Stimulated activated CD8-positive, alpha-beta memory T cell treated with anti-CD3 and anti-CD28 coated beads, Interleukin-15, amount 100 ng/mL, for 4 hours (primary cell): ENCODE data around the gene ZP3.
A peak's percentile ranks its signal among the peaks of the same experiment; 100 is the strongest.
"Not testable (repeated sequence)": the region's sequence is repeated elsewhere in the genome, so short reads cannot be mapped to it uniquely, and the experiment has no call there.

Source experiments
- DNase-seq, 2 donors: peaks; one replicate each; pipeline ENCODE4 v3.0.0-alpha.2; 2020; ENCODE audit warnings: low read depth in 2 of 2

The ZP3 gene

DNA sequence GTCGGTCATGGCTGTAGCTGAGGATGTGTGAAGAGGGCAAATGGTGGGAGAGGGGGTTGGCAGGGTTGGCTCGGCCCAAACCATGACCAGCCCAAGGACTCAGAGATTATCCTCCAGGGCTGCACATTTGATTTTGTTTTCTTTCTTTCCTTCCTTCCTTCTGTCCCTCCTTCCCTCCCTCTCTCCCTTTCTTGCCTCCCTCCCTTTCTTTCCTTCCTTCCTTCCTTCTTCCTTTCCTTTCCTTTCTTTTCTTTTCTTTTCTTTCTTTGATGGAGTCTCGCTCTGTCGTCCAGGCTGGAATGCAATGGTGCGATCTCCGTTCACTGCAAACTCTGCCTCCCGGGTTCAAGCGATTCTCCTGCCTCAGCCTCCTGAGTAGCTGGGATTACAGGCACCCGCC is 19.0 kb upstream of the ZP3 start:
- no peak for DNase-seq

DNA sequence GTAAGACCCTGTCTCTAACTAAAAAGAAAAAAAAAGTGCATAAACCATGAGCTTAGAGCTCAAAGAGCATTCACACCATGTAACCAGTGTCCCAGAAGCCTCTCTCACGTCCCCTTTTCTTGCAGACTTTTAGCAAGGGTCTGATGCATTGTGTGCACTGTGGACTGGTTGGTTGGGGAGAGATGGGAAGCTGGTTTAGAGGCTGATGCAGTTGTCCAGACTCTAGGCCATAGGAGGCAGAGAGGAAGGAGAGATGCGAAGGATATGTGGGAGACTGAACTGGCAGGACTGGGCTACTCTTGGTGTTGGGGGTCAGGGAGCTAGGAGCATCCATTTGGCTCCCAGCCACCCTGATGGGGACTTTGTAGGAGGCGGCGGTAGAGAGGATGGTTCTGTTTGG is 17.0 kb upstream of the ZP3 start:
- DNase-seq, result no peak

DNA sequence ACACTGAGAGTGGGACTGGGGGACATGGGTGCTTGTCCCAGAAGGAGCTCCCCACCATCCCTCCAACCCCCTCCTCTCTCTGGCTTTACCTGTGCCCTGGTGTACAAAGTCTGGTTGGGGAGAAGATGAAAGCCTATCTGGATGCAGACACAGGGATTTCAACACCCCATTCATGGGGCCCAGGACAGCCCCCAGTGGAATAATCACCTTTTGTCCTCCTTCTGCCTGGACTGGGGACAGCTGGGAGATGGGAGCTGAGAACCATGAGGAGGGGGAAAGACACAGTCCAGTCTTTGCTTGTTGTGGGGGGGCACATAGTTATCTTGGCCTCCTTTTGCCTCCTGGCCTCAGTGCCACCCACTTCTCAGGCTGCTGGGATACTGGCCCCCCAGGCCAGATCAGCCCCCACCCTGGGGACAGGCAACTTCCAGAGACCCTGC is 16.6 kb upstream of the ZP3 start:
- no peak for DNase-seq

DNA sequence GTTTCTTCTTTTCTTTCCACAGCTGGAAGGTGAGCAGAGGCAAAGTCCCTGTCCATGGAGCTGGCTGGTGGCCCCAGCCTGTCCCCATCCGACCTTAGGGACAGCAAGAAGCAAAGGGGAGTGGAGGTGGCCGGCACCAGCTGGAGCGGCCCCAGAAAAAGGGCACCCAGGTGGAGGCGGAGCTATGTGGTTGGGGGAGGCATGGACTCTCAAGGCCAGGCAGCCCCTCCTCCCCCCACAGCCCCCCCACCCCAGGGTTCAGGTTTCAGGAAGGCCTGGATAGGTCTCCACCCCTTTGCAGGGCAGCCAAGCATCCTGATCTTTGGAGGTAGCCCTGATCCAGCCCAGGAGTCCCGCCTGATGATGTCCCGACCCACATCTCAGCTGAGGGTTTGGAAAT is 15.2 kb upstream of the ZP3 start, which contains the start of gene SSC4D:
Gene SSC4D (minus strand): TSS at position 161 of the 400 bp plus-strand sequence. CDS start 5,258 bp downstream, outside the sequence.
- no peak for DNase-seq

DNA sequence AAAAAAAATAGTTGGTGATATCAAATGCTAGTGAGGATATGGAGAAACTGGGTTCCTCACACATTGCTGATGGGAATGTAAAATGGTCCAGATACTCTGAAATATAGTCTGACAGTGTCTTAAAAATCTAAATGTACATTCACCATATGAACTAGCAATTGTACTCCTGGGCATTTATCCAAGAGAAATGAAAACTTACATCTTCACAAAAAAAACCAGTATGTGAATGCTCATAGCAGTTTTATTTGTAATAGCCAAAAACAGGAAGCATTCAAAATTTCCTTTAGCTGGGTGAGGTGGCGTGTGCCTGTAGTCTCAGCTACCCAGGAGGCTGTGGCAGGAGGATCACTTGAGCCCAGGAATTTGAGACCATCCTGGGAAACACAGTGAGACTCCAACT is 13.1 kb upstream of the ZP3 start:
- DNase-seq, result no peak

DNA sequence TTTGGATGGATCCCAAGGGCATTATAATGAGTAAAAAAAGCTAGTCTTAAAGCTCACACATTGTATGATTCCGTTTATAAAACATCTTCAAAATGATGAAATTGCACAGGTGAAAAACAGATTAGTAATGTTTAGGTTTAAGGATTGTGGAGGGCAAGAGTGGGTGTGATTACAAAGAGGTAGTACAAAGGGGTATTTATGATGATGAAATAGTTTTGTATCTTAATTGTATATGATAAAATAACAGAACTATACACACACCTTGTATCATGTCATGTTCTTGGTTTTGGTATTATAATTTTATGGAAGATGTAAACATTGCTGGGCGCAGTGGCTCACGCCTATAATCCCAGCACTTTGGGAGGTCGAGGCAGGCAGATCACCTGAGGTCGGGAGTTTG is 12.5 kb upstream of the ZP3 start:
- DNase-seq, result no peak

DNA sequence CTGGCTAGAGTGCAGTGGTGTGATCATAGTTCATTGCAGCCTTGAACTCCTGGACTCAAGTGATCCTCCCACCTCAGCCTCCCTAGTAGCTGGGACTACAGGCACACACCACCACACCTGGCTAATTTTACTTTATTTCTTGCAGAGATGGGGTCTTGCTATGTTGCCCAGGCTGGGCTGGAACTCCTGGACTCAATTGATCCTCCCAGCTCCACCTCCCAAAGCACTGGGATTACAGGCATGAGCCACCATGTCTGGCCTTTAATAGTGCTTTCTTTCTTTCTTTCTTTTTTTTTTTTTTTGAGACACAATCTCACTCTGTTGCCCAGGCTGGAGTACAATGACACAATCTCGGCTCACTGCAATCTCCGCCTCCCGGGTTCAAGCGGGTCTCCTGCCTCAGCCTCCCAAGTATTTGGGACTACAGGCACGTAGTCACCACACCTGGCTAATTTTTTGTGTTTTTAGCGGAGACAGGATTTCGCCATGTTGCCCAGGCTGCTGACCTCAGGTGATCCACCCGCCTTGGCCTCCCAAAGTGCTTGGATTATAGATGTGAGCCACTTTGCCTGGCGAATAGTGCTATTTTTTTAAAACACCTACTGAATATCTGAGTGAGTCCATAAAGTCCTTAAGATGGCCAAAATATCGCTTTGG is 7.0 kb upstream of the ZP3 start:
- not testable (repeated sequence) for DNase-seq

DNA sequence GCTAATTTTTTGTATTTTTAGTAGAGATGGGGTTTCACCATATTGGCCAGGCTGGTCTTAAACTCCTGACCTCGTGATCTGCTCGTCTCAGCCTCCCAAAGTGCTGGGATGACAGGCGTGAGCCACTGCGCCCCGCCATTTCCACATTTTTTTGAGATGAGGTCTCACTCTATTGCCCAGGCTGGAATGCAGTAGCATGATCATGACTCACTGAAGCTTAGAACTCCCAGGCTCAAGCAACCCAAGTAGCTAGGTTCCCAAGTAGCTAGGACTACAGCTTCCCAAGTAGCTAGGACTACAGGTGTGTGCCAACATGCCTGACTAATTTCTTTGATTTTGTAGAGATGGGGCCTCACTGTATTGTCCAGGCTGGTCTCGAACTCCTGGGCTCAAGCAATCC is 3.7 kb upstream of the ZP3 start:
- DNase-seq, result not testable (repeated sequence)

DNA sequence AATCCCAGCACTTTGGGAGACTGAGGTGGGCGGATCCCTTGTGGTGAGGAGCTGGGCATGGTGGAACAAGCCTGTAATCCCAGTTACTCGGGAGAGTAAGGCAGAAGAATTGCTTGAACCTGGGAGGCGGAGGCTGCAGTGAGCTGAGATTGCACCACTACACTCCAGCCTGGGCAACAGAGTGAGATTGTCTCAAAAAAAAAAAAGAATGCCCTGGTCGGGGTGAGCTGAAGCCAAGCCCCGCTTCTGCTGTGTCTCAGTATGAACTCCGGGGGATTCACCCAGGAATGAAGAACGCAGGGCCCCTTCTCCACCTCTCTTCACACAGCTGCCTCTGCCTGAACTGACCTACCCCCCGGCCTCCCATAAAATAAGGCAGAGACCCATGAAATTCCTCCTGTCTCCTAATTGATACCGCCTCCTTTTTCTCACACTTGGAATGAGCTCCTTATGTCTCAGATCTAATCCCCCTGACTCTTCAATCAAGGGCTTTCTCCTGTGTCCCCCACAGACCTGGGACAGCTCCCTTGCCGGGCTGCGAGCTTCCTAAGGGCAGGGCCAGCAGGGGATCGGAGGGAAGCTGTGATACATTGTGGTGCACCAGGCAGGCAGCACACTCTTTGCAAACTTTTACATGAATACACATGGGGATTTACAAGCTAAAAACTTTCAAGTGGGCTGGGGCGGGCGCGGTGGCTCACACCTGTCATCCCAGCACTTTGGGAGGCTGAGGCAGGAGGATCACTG is 911 bp upstream of the ZP3 start:
- no peak for DNase-seq

DNA sequence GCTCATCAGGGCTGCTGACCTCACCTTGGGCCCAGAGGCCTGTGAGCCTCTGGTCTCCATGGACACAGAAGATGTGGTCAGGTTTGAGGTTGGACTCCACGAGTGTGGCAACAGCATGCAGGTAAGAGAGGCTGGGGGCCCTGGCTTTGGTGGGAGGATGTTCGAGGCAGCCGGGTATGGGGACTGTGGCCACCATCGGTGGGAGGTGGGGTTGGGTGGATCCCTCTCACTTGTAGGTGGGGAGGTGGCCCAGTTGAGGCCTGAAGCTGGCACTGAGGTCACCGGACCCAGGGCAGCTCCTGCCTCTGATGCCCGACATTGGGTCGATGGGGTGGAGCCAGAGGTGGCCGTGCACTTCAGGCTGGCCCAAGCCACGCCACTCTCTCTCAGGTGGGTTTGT is 406 bp downstream of the ZP3 start:
- no peak for DNase-seq

DNA sequence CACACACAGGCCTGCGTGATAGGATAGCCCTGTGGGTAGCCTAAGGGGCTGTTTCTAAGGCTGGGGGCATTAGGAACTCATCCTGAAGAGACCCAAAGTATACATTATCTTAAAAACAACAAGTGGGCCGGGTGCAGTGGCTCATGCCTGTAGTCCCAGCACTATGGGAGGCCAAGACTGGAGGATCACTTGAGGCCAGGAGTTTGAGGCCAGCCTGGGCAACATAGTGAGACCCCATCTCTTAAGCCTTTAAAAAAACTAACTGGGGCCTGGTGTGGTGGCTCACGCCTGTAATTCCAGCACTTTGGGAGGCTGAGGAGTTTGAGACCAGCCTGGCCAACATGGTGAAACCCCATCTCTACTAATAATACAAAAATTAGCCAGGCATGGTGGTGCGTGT is 808 bp downstream of the ZP3 start:
- DNase-seq, result not testable (repeated sequence)

DNA sequence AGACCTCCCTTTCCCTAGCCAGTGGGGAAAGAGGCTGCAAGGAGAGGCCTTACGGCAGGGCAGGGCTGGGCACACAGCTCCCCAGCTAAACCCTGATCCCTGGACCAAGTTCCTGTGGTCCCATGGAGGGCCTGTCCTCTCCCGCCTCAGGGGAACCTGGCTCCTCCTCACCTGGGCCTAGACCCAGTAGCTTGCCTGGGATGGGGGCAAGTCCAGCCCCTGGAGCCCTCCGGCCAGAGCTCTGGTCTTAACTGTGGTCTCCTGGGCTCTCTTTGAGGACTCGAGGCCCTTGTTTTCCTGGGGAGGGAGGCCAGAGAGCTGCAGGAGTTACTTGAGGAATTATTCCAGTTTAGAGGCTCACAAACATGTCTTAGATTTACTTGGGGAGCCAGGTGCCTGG is 1.5 kb downstream of the ZP3 start:
- no peak for DNase-seq

DNA sequence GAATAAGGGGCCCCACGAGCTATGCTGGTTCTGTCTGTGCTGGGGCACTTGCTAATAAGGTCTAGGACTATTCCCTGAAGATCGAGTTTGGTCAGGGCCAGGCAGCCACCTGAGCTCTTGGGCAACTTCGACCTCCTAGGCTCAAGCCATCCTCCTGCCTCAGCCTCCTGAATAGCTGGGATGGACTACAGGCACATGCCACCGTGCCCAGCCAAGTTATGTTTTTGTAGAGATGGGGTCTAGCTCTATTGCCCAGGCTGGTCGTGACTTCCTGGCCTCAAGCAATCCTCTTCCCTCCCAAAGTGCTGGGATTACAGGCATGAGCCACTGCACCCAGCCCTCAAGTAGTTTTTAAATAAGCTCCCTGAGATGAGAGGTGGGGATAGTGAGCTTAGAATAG is 2.9 kb downstream of the ZP3 start:
- DNase-seq, result no peak

DNA sequence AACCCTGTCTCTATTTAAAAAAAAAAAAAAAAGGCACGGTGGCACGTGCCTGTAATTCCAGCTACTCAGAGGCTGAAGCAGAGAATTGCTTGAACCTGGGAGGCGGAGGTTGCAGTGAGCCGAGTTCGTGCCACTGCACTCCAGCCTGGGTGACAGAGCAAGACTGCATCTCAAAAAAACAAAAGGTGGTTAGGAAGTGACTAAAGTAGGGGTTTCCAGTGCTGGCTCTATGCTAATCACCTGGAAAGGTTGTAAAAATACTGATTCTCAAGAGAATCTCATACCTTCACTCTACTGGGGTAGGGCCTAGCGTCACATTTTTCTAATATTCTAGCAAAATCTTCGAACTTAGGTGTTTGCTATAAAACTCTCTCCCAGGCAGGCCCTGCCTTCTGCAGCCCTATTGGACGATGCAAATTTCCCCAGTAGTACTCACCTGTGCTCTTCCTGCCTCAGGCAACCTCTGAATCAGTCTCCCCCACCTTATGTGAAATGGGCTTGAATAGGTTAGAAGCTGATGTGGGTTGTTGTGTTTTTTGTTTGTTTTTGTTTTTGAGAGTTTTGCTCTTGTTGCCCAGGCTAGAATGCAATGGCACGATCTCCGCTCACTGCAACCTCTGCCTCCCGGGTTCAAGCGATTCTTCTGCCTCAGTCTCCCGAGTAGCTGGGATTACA is 3.5 kb downstream of the ZP3 start:
- DNase-seq, result no peak

DNA sequence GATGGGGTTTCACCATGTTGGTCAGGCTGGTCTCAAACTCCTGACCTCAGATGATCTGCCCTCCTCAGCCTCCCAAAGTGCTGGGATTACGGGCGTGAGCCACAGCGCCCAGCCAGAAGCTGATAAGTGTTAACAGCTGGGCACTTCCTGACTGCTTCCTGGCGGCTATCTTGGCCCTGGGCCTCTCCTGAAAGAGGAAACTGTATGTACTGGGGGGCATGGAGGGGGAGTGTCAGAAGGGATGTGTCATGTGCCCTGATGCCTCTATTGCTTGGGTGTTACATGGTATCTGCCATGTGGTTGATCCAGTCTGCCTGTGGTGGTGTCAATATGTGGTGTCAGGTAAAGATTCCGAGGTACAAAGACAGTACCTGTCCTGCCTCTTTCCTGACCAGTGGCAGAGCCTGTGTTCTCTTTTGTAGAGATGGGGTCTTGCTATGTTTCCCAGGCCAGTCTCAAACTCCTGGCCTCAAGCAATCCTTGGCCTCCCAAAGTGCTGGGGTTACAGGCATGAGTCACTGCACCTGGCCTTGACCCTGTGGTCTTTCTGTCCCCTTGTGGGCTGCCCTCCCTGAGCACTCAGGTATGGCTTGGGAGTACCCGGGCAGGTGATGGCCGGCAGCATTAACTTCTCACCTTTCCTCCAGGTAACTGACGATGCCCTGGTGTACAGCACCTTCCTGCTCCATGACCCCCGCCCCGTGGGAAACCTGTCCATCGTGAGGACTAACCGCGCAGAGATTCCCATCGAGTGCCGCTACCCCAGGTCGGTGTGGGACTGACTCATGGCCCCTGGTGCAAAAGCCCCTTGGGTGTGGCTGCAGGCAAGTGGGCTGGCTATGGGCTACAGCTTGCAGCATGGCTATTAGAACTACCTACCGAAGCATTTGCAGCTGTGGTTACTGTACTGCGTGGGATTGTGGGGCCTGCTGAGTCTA is 4.4 kb downstream of the ZP3 start:
- DNase-seq, result no peak

DNA sequence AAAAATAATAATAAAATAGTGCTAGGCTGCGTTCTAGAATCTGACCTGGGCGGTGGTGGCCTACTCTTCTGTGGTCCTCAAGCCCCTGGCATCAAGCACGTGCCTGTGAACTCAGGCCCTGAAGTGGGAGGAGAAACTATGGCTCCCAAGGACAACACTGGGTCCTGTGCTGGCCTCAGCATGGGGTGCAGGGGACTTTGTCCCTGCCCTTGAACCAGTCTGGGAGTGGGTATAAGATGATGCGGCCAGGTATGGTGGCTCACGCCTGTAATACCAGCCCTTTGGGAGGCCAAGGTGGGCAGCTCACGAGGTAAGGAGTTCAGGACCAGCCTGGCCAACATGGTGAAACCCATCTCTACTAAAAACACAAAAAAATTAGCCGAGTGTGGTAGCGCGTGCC is 5.5 kb downstream of the ZP3 start:
- no peak for DNase-seq

DNA sequence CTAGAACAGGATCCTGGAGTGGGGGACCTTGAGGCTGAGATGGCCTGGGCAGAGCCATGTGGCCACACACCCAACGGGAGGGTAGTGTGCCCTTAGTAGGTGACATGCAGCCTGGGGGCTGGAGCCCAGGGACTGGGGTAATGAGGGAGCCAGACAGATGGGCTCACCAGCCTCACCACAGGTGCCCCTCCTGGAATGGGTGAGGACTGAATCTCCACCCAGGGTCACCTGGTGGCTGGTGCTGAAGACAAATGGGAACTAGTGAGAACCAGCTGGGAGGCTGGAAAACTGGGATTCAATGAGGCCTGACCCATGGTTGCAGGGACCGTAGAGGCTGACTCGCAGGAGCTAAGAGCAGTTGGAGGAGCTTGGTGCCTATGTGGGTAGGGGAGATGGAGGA is 6.1 kb downstream of the ZP3 start:
- DNase-seq, result no peak

DNA sequence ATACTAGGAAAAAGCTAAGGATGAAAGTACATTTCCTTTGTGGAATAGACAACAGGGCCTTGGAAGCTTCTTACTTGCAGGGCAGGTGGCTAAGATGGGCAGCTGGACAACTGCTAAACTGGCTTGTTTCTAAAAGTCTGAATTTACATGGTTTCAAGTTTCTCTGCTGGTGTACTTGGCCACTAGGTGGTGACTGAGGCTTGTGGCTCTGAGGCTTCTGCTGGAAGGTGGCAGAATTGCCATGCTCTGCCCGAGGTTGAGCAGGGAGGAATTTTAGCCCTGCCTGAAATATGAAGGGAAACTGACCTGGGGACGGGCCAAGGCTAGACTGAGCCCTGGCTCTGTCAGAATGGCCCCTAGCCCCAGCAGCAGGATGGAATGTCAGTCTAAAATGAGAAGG is 13.1 kb downstream of the ZP3 start:
- peak in 1 of 2 donors; percentile 34 for DNase-seq

DNA sequence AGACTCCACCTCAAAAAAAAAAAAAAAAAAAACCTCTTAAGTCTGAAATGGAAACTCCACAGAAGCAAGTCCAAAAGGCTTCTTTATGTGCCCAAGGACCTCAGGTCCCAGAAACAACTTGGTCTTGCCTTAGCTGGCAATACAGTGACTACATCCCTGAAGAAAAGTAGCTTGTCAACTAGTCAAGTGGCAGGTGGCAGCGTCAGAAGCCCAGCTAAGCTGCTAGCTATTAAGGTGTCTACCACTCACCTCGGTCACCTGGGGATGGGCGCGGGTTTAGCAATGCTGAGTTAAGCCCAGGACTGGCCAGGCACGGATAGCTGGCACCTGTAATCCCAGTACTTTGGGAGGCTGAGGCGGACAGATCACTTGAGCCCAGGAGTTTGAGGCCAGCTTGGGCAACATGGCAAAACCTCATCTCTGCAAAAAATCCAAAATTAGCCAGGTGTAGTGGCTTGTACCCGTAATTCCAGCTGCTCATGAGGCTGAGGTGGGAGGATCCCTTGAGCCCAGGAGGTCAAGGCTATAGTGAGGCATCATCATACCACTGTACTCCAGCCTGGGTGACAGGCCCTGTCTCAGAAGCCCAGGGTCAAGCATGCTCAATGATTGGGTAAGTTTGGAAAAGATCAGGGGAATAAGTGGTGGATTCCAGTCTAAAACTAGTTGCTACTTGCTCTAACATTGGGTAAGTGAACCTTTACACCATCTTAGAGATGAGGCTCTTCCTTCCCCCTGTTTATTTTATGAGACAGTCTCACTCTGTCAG is 14.6 kb downstream of the ZP3 start:
- DNase-seq, result not testable (repeated sequence)

DNA sequence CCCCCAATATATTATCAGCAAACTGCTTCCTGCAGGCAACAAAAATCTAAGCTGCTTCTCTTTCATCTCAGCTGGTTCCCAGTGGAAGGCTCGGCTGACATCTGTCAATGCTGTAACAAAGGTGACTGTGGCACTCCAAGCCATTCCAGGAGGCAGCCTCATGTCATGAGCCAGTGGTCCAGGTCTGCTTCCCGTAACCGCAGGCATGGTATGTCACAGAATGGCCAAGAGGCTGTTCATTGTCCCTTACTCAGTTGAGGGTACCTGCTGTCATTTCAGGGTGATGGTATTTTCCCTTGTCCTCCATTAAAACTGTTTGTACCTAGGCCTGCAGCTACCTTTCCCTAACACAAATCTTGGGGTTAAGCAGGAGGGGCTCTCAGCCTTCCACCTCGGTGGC is 15.7 kb downstream of the ZP3 start:
- not testable (repeated sequence) for DNase-seq

DNA sequence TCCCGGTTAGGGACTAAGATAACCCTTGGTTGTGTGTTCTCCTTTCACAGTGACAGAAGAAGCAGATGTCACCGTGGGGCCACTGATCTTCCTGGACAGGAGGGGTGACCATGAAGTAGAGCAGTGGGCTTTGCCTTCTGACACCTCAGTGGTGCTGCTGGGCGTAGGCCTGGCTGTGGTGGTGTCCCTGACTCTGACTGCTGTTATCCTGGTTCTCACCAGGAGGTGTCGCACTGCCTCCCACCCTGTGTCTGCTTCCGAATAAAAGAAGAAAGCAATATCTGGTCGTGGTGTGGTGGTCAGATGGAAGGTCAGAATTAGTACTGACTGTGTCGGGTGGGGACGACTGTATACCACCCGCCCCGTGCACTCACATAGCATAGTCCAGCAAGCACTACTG is 17.0 kb downstream of the ZP3 start:
- not testable (repeated sequence) for DNase-seq
